Gastrocnemius medialis (tissue), 4 donors: ENCODE results near the gene OS9. TPM values are rescaled to one million over a fixed set of nuclear protein-coding genes. Genes with fewer than 3 reads are reported as not detected.
"Not testable (repeated sequence)": the region's sequence is repeated elsewhere in the genome, so short reads cannot be mapped to it uniquely, and the experiment has no call there.

ENCODE experiments used
- ATAC-seq, 2 donors: fragments of 150-250 bp; one replicate each; pipeline ENCODE4 v1.9.1; 2016
- DNase-seq, 2 donors: peaks; one replicate each; pipeline ENCODE4 v3.0.0-alpha.2; 2019
- H3K27ac ChIP-seq, 4 donors: fragments of 200-600 bp; sonication (generic); 1 replicate in 1 of 4; 2 replicates in 3 of 4; pipeline ENCODE4 v1.5.1; 2016 to 2018; ENCODE audit warnings: mild to moderate bottlenecking in 2 of 4, moderate library complexity in 1 of 4
- H3K27me3 ChIP-seq, 3 donors: fragments of 200-600 bp; sonication (generic) in 2 of 3; 1 replicate in 1 of 3; 2 replicates in 2 of 3; pipeline versions ENCODE4 v1.5.1 to v1.6.0; 2016 to 2019; ENCODE audit warnings: mild to moderate bottlenecking in 1 of 3, moderate library complexity in 1 of 3
- H3K36me3 ChIP-seq, 2 donors: fragments of 200-600 bp; sonication (generic) in 1 of 2; one replicate each; pipeline ENCODE4 v1.5.1; 2017 to 2018
- H3K4me1 ChIP-seq, 2 donors: fragments of 200-600 bp; sonication (generic) in 1 of 2; one replicate each; pipeline ENCODE4 v1.5.1; 2016 to 2017; ENCODE audit warnings: mild to moderate bottlenecking in 2 of 2
- H3K4me3 ChIP-seq, 4 donors: fragments of 200-600 bp; sonication (generic) in 3 of 4; 1 replicate in 1 of 4; 2 replicates in 3 of 4; pipeline ENCODE4 v1.5.1; 2016 to 2019; ENCODE audit warnings: mild to moderate bottlenecking in 2 of 4
- H3K9me3 ChIP-seq, 3 donors: fragments of 200-600 bp; sonication (generic) in 2 of 3; 1 replicate in 1 of 3; 2 replicates in 2 of 3; pipeline ENCODE4 v1.5.1; 2016 to 2019
- CTCF ChIP-seq, 5 experiments: fragments of 450-650 bp in 3 of 5; fragments of 200-600 bp in 2 of 5; sonication (generic) in 2 of 5; IDR thresholded peaks in 4 of 5; conservative IDR thresholded peaks in 1 of 5; 1 replicate in 4 of 5; 2 replicates in 1 of 5; pipeline ENCODE4 v1.5.1; 2016 to 2019; ENCODE audit warnings: antibody characterized with exemption in 5 of 5, mild to moderate bottlenecking in 3 of 5, moderate library complexity in 3 of 5
- POLR2A ChIP-seq, 2 donors: fragments of 450-650 bp; IDR thresholded peaks; one replicate each; pipeline ENCODE4 v1.6.1; 2017; ENCODE audit warnings: antibody characterized with exemption in 2 of 2, mild to moderate bottlenecking in 2 of 2, moderate library complexity in 2 of 2
- in situ Hi-C, 4 donors: fragments of 200-750 bp; cut with MboI; loops; one replicate each; pipeline versions ENCODE4 v1.15.0 to v1.8.0; 2017; ENCODE audit warnings: low sequenced_read_pairs in 4 of 4
- intact Hi-C: fragments of 100-400 bp; cut with DNase I; formaldehyde crosslinking; loops from one replicate; pipeline ENCODE4 v1.15.1; 2023; ENCODE audit warnings: low total_unique reads
- total RNA-seq, 4 donors: library from RNA; depleted of rRNA; stranded (reverse); fragments of >200 nt; gene quantifications; one replicate each; pipeline versions ENCODE4 v1.1.0 to v1.2.3, GENCODE V29; 2016

The OS9 gene
- total RNA-seq, 4 donors from 2014 or later, result 77.0 to 152 (median 106) TPM

GRCh38 chr12:57672801-57673200 is 21.1 kb upstream of the OS9 start:
- DNase-seq (no peak), ATAC-seq (no peak)
- Histone ChIP-seq H3K4me3 (no peak overlapping the region), H3K27ac (no peak overlapping the region), H3K4me1 (no peaks in the 10 kb centered on the region), H3K27me3 (no peaks in the 10 kb centered on the region), H3K36me3 (no peaks in the 10 kb centered on the region), H3K9me3 (no peaks in the 10 kb centered on the region)
- TF ChIP-seq CTCF (IDR thresholded peaks at IDR 0.05 in 4 of 5, conservative IDR thresholded peaks at IDR 0.05 in 1 of 5) (no peak), POLR2A (IDR thresholded peaks at IDR 0.05) (no peak)
- in situ Hi-C loops, result no loop called here
- intact Hi-C loops, result no loop called here

GRCh38 chr12:57674691-57675090 is 19.2 kb upstream of the OS9 start:
- TF ChIP-seq CTCF (IDR thresholded peaks at IDR 0.05 in 4 of 5, conservative IDR thresholded peaks at IDR 0.05 in 1 of 5), result no peak
- TF ChIP-seq POLR2A (IDR thresholded peaks at IDR 0.05), result no peak
- DNase-seq, result no peak
- no peaks in the 10 kb centered on the region for H3K36me3 ChIP-seq
- no peak for ATAC-seq
- no peak overlapping the region for H3K27ac ChIP-seq
- in situ Hi-C loops (no loop called here), intact Hi-C loops (no loop called here)
- no peaks in the 10 kb centered on the region for H3K27me3 ChIP-seq
- H3K4me1 ChIP-seq, result no peaks in the 10 kb centered on the region
- no peaks in the 10 kb centered on the region for H3K9me3 ChIP-seq
- no peak overlapping the region for H3K4me3 ChIP-seq

- H3K36me3 ChIP-seq, H3K4me3 ChIP-seq, H3K4me1 ChIP-seq, H3K27me3 ChIP-seq, ATAC-seq, H3K9me3 ChIP-seq, H3K27ac ChIP-seq, in situ Hi-C loops, intact Hi-C loops, DNase-seq: not testable (repeated sequence)
Measured at GRCh38 chr12:57677947-57678346, 16.0 kb upstream of the OS9 start.

GRCh38 chr12:57679697-57680096 is 14.2 kb upstream of the OS9 start:
- DNase-seq, result no peak
- no peaks in the 10 kb centered on the region for H3K36me3 ChIP-seq
- H3K27ac ChIP-seq, result no peak overlapping the region
- no peak for ATAC-seq
- H3K4me1 ChIP-seq, result no peaks in the 10 kb centered on the region
- H3K9me3 ChIP-seq, result no peaks in the 10 kb centered on the region
- TF ChIP-seq POLR2A (IDR thresholded peaks at IDR 0.05) (no peak), CTCF (IDR thresholded peaks at IDR 0.05 in 4 of 5, conservative IDR thresholded peaks at IDR 0.05 in 1 of 5) (no peak)
- H3K27me3 ChIP-seq, result no peaks in the 10 kb centered on the region
- intact Hi-C loops (no loop called here), in situ Hi-C loops (no loop called here)
- no peak overlapping the region for H3K4me3 ChIP-seq

- in situ Hi-C loops, result no loop called here
- H3K4me1 ChIP-seq, result no peaks in the 10 kb centered on the region
- peaks cover 0 to 2% (median 0%) of the 10 kb centered on the region in 3 donors for H3K9me3 ChIP-seq
- peaks cover 10 to 15% (median 11%) of the 10 kb centered on the region in 3 donors for H3K27me3 ChIP-seq
- ATAC-seq, result no peak
- no peak overlapping the region for H3K27ac ChIP-seq
- DNase-seq, result no peak
- no peaks in the 10 kb centered on the region for H3K36me3 ChIP-seq
- TF ChIP-seq POLR2A (IDR thresholded peaks at IDR 0.05), result no peak
- no peak for TF ChIP-seq CTCF (IDR thresholded peaks at IDR 0.05 in 4 of 5, conservative IDR thresholded peaks at IDR 0.05 in 1 of 5)
- H3K4me3 ChIP-seq, result no peak overlapping the region
- intact Hi-C loops, result no loop called here
Measured at GRCh38 chr12:57687862-57688261, 6.1 kb upstream of the OS9 start.
